Panc1 (cell line): ENCODE data around the gene LRRC8C. TPM values are rescaled to one million over a fixed set of nuclear protein-coding genes. Genes with fewer than 3 reads are reported as not detected.

Experiments
- ATAC-seq: fragments of 200-7000 bp; cut with Tn5 transposase; 2 replicates; pipeline ENCODE4 v1.9.1; 2020; ENCODE audit warnings: mild to moderate bottlenecking, moderate library complexity
- BruUV-seq: library from RNA; stranded (reverse); fragments of 400-500 nt; replicated peaks from 2 replicates; lab custom pipeline; 2021; lab: Mats Ljungman, UMichigan
- CTCF ChIA-PET: fragments of 300-600 bp; sonication (Branson Sonifier 250); formaldehyde crosslinking; loops from one replicate; lab custom pipeline; 2022; ENCODE audit warnings: antibody characterized with exemption; lab: Charles Lee
- POLR2A ChIA-PET: fragments of 300-600 bp; sonication (Branson Sonifier 250); formaldehyde crosslinking; loops from one replicate; lab custom pipeline; 2022; ENCODE audit warnings: antibody characterized with exemption; lab: Charles Lee
- DNase-seq: peaks from one replicate; pipeline ENCODE4 v3.0.0-alpha.2; 2010; ENCODE audit warnings: low read depth, low spot score
- H3K27ac ChIP-seq: 2 replicates; pipeline ENCODE4 v1.5.1; 2011; ENCODE audit warnings: mild to moderate bottlenecking, low read length, inconsistent platforms
- H3K27me3 ChIP-seq: fragments of 200-500 bp; sonication (Bioruptor generic); 2 replicates; pipeline ENCODE4 v1.6.0; 2014; ENCODE audit warnings: low read length, inconsistent platforms; ENCODE audit not compliant: control insufficient read depth, insufficient read depth
- H3K36me3 ChIP-seq: fragments of 200-500 bp; sonication (Bioruptor generic); 2 replicates; pipeline ENCODE4 v1.5.1; 2014; ENCODE audit warnings: inconsistent platforms, mild to moderate bottlenecking, low read length, moderate library complexity; ENCODE audit not compliant: control insufficient read depth, insufficient read depth
- H3K4me1 ChIP-seq: 2 replicates; pipeline ENCODE4 v1.5.1; 2011; ENCODE audit warnings: inconsistent platforms, mild to moderate bottlenecking, low read length, moderate library complexity; ENCODE audit not compliant: control insufficient read depth, insufficient read depth
- H3K4me3 ChIP-seq, 2 experiments: 2 replicates each; pipeline ENCODE4 v1.5.1; 2011 to 2012; ENCODE audit warnings: low read depth in 2 of 2, low read length in 2 of 2, mild to moderate bottlenecking in 2 of 2, inconsistent platforms in 1 of 2, moderate library complexity in 1 of 2
- H3K9me3 ChIP-seq: fragments of 200-500 bp; sonication (Bioruptor generic); 2 replicates; pipeline ENCODE4 v1.5.1; 2014; ENCODE audit warnings: low read depth, mild to moderate bottlenecking, inconsistent platforms, low read length, moderate library complexity; ENCODE audit not compliant: control insufficient read depth, insufficient read depth
- CTCF ChIP-seq: fragments of 450-650 bp; IDR thresholded peaks from 2 replicates; pipeline ENCODE4 v1.5.1; 2017; ENCODE audit warnings: mild to moderate bottlenecking
- POLR2AphosphoS5 ChIP-seq: IDR thresholded peaks from 2 replicates; pipeline ENCODE4 v1.6.1; 2012; ENCODE audit warnings: mild to moderate bottlenecking, low read depth, low read length, moderate library complexity
- REST ChIP-seq, 2 experiments: IDR thresholded peaks; 2 replicates each; pipeline ENCODE4 v1.6.1; 2011 to 2012; ENCODE audit warnings: low read depth in 2 of 2, control low read depth in 1 of 2, low read length in 1 of 2, mild to moderate bottlenecking in 1 of 2, moderate library complexity in 1 of 2; ENCODE audit not compliant: insufficient read depth in 1 of 2
- SIN3A ChIP-seq: IDR thresholded peaks from 2 replicates; pipeline ENCODE4 v1.6.1; 2012; ENCODE audit warnings: low read depth, mild to moderate bottlenecking, low read length, moderate library complexity, borderline replicate concordance; ENCODE audit not compliant: insufficient read depth
- TCF7L2 ChIP-seq: IDR thresholded peaks from 2 replicates; pipeline ENCODE4 v1.6.1; 2011; ENCODE audit warnings: mild to moderate bottlenecking, low read depth, low read length, inconsistent platforms
- in situ Hi-C: cut with HindIII; loops from 2 replicates; pipeline ENCODE4 v1.10.0; 2016; ENCODE audit warnings: low sequenced_read_pairs, low pct_unique_long_range_greater_than_20kb
- intact Hi-C: fragments of 100-400 bp; cut with micrococcal nuclease; formaldehyde crosslinking; loops from one replicate; pipeline ENCODE4 v1.10.0; 2022; ENCODE audit not compliant: unreplicated experiment
- total RNA-seq: library from RNA; stranded (reverse); gene quantifications from one replicate; pipeline ENCODE4 v1.2.1, GENCODE V29; 2021; ENCODE audit not compliant: unreplicated experiment

LRRC8C gene
- total RNA-seq, 1 experiment from 2014 or later = 17.1 TPM

GRCh38 chr1:89606227-89606980 lies 26.5 kb upstream of the LRRC8C start:
- BruUV-seq = no TSS peak
- no peak for TF ChIP-seq POLR2AphosphoS5
- no peak for TF ChIP-seq CTCF
- TF ChIP-seq TCF7L2 = no peak
- TF ChIP-seq SIN3A = no peak
- no peak for TF ChIP-seq REST (IDR thresholded peaks at IDR 0.05; ENCODE audit: insufficient read depth in 1 of 2, low read depth in 2 of 2, low read length in 1 of 2)
- ChIA-PET POLR2A (no interaction called here), CTCF (interaction anchor here (0.5 kb wide), 1 partner anchor 237 kb away, joined by 11 read pairs; no protein-coding TSS in a partner anchor)
- H3K4me3 ChIP-seq = no peak overlapping the region
- no peak overlapping the region for H3K27ac ChIP-seq
- no peaks in the 10 kb centered on the region for H3K4me1 ChIP-seq
- H3K9me3 ChIP-seq = no peaks in the 10 kb centered on the region
- in situ Hi-C loops = no loop called here
- intact Hi-C loops = no loop called here
- DNase-seq = no peak
- no peak for ATAC-seq
- H3K36me3 ChIP-seq = no peaks in the 10 kb centered on the region
- no peaks in the 10 kb centered on the region for H3K27me3 ChIP-seq

- H3K9me3 ChIP-seq = no peaks in the 10 kb centered on the region
- no peak overlapping the region for H3K27ac ChIP-seq
- no peak for TF ChIP-seq SIN3A
- no peak for TF ChIP-seq TCF7L2
- no peaks in the 10 kb centered on the region for H3K36me3 ChIP-seq
- CTCF ChIA-PET = no interaction called here
- in situ Hi-C loops = no loop called here
- intact Hi-C loops = no loop called here
- ATAC-seq (no peak), DNase-seq (no peak)
- H3K4me3 ChIP-seq = no peak overlapping the region
- POLR2A ChIA-PET = no interaction called here
- H3K27me3 ChIP-seq = no peaks in the 10 kb centered on the region
- BruUV-seq = no TSS peak
- no peaks in the 10 kb centered on the region for H3K4me1 ChIP-seq
Observed at GRCh38 chr1:89607156-89607555, 25.8 kb upstream of the LRRC8C start.
